Muscle of back (tissue), 11 donors: Measurements from ENCODE around the gene DLGAP4. TPM values are rescaled to one million over a fixed set of nuclear protein-coding genes. Genes with fewer than 3 reads are reported as not detected.

Source experiments
- DNase-seq, 3 donors: peaks; one replicate each; pipeline versions ENCODE4 v3.0.0 to v3.0.0-alpha.2; 2013
- polyA plus RNA-seq, 10 donors: library from polyadenylated mRNA; unstranded; fragments of 120-200 nt; gene quantifications; one replicate each; pipeline ENCODE4 v1.2.1, GENCODE V29; 2013; ENCODE audit not compliant: insufficient read length in 10 of 10

DLGAP4 gene
- polyA plus RNA-seq, 10 donors = 45.1 to 60.9 (median 53.8) TPM

GRCh38 chr20:36447101-36447500, 141.0 kb downstream of the DLGAP4 start:
- DNase-seq = no peak

- no peak for DNase-seq
These were observed 143.5 kb downstream of the DLGAP4 start for GRCh38 chr20:36449663-36450062.

GRCh38 chr20:36454332-36454697, 148.2 kb downstream of the DLGAP4 start:
- DNase-seq = no peak

- no peak for DNase-seq
These were observed 148.7 kb downstream of the DLGAP4 start for GRCh38 chr20:36454698-36455427.

- DNase-seq = no peak
These were observed 150.0 kb downstream of the DLGAP4 start for GRCh38 chr20:36455972-36456625.

GRCh38 chr20:36460648-36461599, 154.8 kb downstream of the DLGAP4 start:
- peak; percentile 94 to 97 (median 96) for DNase-seq

GRCh38 chr20:36461600-36462439, 155.7 kb downstream of the DLGAP4 start:
- peak in 2 of 3 donors; percentile 60 to 80 for DNase-seq

- peak in 2 of 3 donors; percentile 53 to 70 for DNase-seq
These were observed 156.5 kb downstream of the DLGAP4 start for GRCh38 chr20:36462440-36463211.

- DNase-seq = peak in 1 of 3 donors; percentile 44
These were observed 157.3 kb downstream of the DLGAP4 start for GRCh38 chr20:36463212-36464061.

GRCh38 chr20:36465109-36466080, 159.3 kb downstream of the DLGAP4 start:
- DNase-seq = peak; percentile 53 to 71 (median 64)

- no peak for DNase-seq
These were observed 159.9 kb downstream of the DLGAP4 start for GRCh38 chr20:36466089-36466488.

GRCh38 chr20:36467076-36467999, 161.2 kb downstream of the DLGAP4 start:
- peak in 1 of 3 donors; percentile 54 for DNase-seq

GRCh38 chr20:36468149-36469000, 162.2 kb downstream of the DLGAP4 start:
- no peak for DNase-seq

GRCh38 chr20:36469973-36470372, 163.8 kb downstream of the DLGAP4 start:
- no peak for DNase-seq

- DNase-seq = no peak
These were observed 165.9 kb downstream of the DLGAP4 start for GRCh38 chr20:36471885-36472636.
